HG03095 (cell line): Measurements from ENCODE around the gene RRP1B.
"Not testable (repeated sequence)": the region's sequence is repeated elsewhere in the genome, so short reads cannot be mapped to it uniquely, and the experiment has no call there.

Source experiments
- ATAC-seq: cut with Tn5 transposase; IDR thresholded peaks from one replicate; pipeline ENCODE4 v1.9.1; 2021; ENCODE audit warnings: moderate library complexity; ENCODE audit not compliant: unreplicated experiment

Gene RRP1B

GRCh38 chr21:43699492-43699777, 40.1 kb downstream of the RRP1B start:
- ATAC-seq = not testable (repeated sequence)

GRCh38 chr21:43699933-43700599, 40.7 kb downstream of the RRP1B start:
- ATAC-seq = no peak

GRCh38 chr21:43701936-43702784, 42.8 kb downstream of the RRP1B start:
- no peak for ATAC-seq

GRCh38 chr21:43702785-43703034, 43.4 kb downstream of the RRP1B start:
- no peak for ATAC-seq

GRCh38 chr21:43703035-43703880, 43.9 kb downstream of the RRP1B start:
- no peak for ATAC-seq

- no peak for ATAC-seq
Measured at GRCh38 chr21:43707462-43707861, 48.1 kb downstream of the RRP1B start.

- no peak for ATAC-seq
Measured at GRCh38 chr21:43708745-43709381, 49.5 kb downstream of the RRP1B start.

- ATAC-seq = no peak
Measured at GRCh38 chr21:43712268-43712942, 53.0 kb downstream of the RRP1B start.

- not testable (repeated sequence) for ATAC-seq
Measured at GRCh38 chr21:43713123-43713522, 53.8 kb downstream of the RRP1B start.

- ATAC-seq = peak; percentile 34
Measured at GRCh38 chr21:43716376-43717165, 57.2 kb downstream of the RRP1B start.

- ATAC-seq = no peak
Measured at GRCh38 chr21:43717166-43717853, 58.0 kb downstream of the RRP1B start.

- no peak for ATAC-seq
Measured at GRCh38 chr21:43717967-43718871, 58.9 kb downstream of the RRP1B start.

- peak; percentile 46 for ATAC-seq
Measured at GRCh38 chr21:43718872-43719747, 59.8 kb downstream of the RRP1B start, which contains the start of gene PDXK. Gene PDXK (plus strand): TSS chr21:43719129. CDS start chr21:43719295, 166 bp downstream.

GRCh38 chr21:43719748-43720538, 60.6 kb downstream of the RRP1B start:
- ATAC-seq = no peak

- no peak for ATAC-seq
Measured at GRCh38 chr21:43720539-43721166, 61.3 kb downstream of the RRP1B start.

- no peak for ATAC-seq
Measured at GRCh38 chr21:43721206-43721605, 61.8 kb downstream of the RRP1B start.
